ENCODE measurements around the gene F11R. TPM values are rescaled to one million over a fixed set of nuclear protein-coding genes. Genes with fewer than 3 reads are reported as not detected.
"Not testable (repeated sequence)": the region's sequence is repeated elsewhere in the genome, so short reads cannot be mapped to it uniquely, and the experiment has no call there.

Gene F11R
- total and polyA plus RNA-seq, 8 donors: 76.9 to 164 (median 100) TPM

- no peak for ATAC-seq
- intact Hi-C loops (cut with DNase I): no loop called here
- H3K27ac ChIP-seq: peak overlapping the region; percentile 83 to 93
Measured at GRCh38 chr1:161021970-161022353, 1.0 kb upstream of the F11R start.

GRCh38 chr1:161021165-161021969 lies 415 bp upstream of the F11R start:
- H3K27ac ChIP-seq: peak overlapping the region; percentile 83 to 93

More at GRCh38 chr1:161021970-161022353, 1.0 kb upstream of the F11R start:
- no peaks in the 10 kb centered on the region for H3K36me3 ChIP-seq
- no peaks in the 10 kb centered on the region for H3K9me3 ChIP-seq
- peaks cover 8 to 35% of the 10 kb centered on the region in 2 donors for H3K4me1 ChIP-seq
- no peaks in the 10 kb centered on the region for H3K27me3 ChIP-seq
- peak overlapping the region; percentile 77 to 93 for H3K4me3 ChIP-seq
- no peak for TF ChIP-seq CTCF (IDR thresholded peaks at IDR 0.05)
- no peak for DNase-seq

GRCh38 chr1:161019751-161020495 lies 1.0 kb downstream of the F11R start:
- no peak for TF ChIP-seq CTCF (IDR thresholded peaks at IDR 0.05)
- ATAC-seq: peak; percentile 4
- peak overlapping the region; percentile 83 to 93 for H3K27ac ChIP-seq
- intact Hi-C loops (cut with DNase I): no loop called here
- H3K9me3 ChIP-seq: no peaks in the 10 kb centered on the region
- peak overlapping the region; percentile 77 to 93 for H3K4me3 ChIP-seq
- peaks cover 8 to 55% of the 10 kb centered on the region in 2 donors for H3K4me1 ChIP-seq
- no peaks in the 10 kb centered on the region for H3K36me3 ChIP-seq
- no peaks in the 10 kb centered on the region for H3K27me3 ChIP-seq
- peak in 1 of 4 donors; percentile 34 for DNase-seq

More at GRCh38 chr1:161021165-161021969, 415 bp upstream of the F11R start:
- H3K4me3 ChIP-seq: peak overlapping the region; percentile 77 to 93
- H3K4me1 ChIP-seq: peaks cover 8 to 41% of the 10 kb centered on the region in 2 donors
- DNase-seq (peak; percentile 63 to 94 (median 94)), ATAC-seq (peak; percentile 87)
- H3K9me3 ChIP-seq: no peaks in the 10 kb centered on the region
- no peaks in the 10 kb centered on the region for H3K36me3 ChIP-seq
- intact Hi-C loops (cut with DNase I): no loop called here
- TF ChIP-seq CTCF (IDR thresholded peaks at IDR 0.05): no peak
- H3K27me3 ChIP-seq: no peaks in the 10 kb centered on the region

- DNase-seq; H3K36me3 ChIP-seq; ATAC-seq; intact Hi-C loops (cut with DNase I); H3K9me3 ChIP-seq; H3K27me3 ChIP-seq: not testable (repeated sequence)
- Histone ChIP-seq H3K27ac (peak overlapping the region; percentile 83 to 93), H3K4me1 (peaks cover 13 to 62% of the 10 kb centered on the region in 2 donors), H3K4me3 (peak overlapping the region; percentile 77 to 93)
Measured at GRCh38 chr1:161019111-161019660, 1.8 kb downstream of the F11R start.

GRCh38 chr1:161018631-161018930 lies 2.4 kb downstream of the F11R start:
- Histone ChIP-seq H3K4me1 (peaks cover 14 to 68% of the 10 kb centered on the region in 2 donors), H3K36me3 (no peaks in the 10 kb centered on the region), H3K27me3 (no peaks in the 10 kb centered on the region), H3K27ac (peak overlapping the region; percentile 83 to 93), H3K9me3 (no peaks in the 10 kb centered on the region), H3K4me3 (peak overlapping the region in 1 of 2 donors; percentile 93)
- DNase-seq: no peak
- ATAC-seq: no peak
- TF ChIP-seq CTCF (IDR thresholded peaks at IDR 0.05): no peak
- intact Hi-C loops (cut with DNase I): no loop called here

Measured in left lung (tissue), 10 donors.